Ammon's horn (tissue), 1 donor: ENCODE measurements around the gene KANK2.
A peak's percentile ranks its signal among the peaks of the same experiment; 100 is the strongest.

Experiments used
- DNase-seq: peaks from one replicate; pipeline ENCODE4 v3.0.0-alpha.2; 2016; ENCODE audit warnings: low spot score

The KANK2 gene

GRCh38 chr19:11225815-11226214 lies 28.5 kb upstream of the KANK2 start:
- DNase-seq: no peak

GRCh38 chr19:11225172-11225571 lies 27.8 kb upstream of the KANK2 start:
- no peak for DNase-seq

- DNase-seq: no peak
These were observed 27.1 kb upstream of the KANK2 start for GRCh38 chr19:11224429-11224828.

GRCh38 chr19:11223200-11223599 lies 25.9 kb upstream of the KANK2 start:
- no peak for DNase-seq

- no peak for DNase-seq
These were observed 23.8 kb upstream of the KANK2 start for GRCh38 chr19:11221082-11221598.

GRCh38 chr19:11214387-11214786 lies 17.0 kb upstream of the KANK2 start:
- no peak for DNase-seq

GRCh38 chr19:11210656-11210928 lies 13.2 kb upstream of the KANK2 start:
- DNase-seq: no peak

GRCh38 chr19:11209839-11210655 lies 12.7 kb upstream of the KANK2 start:
- no peak for DNase-seq

- DNase-seq: no peak
These were observed 11.5 kb upstream of the KANK2 start for GRCh38 chr19:11208561-11209471.

GRCh38 chr19:11205939-11206570 lies 8.7 kb upstream of the KANK2 start:
- no peak for DNase-seq

GRCh38 chr19:11204943-11205349 lies 7.6 kb upstream of the KANK2 start:
- DNase-seq: no peak

- DNase-seq: no peak
These were observed 6.8 kb upstream of the KANK2 start for GRCh38 chr19:11204076-11204602.

GRCh38 chr19:11203194-11204075 lies 6.1 kb upstream of the KANK2 start:
- peak; percentile 43 for DNase-seq

- DNase-seq: no peak
These were observed 5.3 kb upstream of the KANK2 start for GRCh38 chr19:11202488-11203193.

GRCh38 chr19:11201791-11202190 lies 4.4 kb upstream of the KANK2 start:
- DNase-seq: no peak

- DNase-seq: no peak
These were observed 3.6 kb upstream of the KANK2 start for GRCh38 chr19:11200931-11201330.

- no peak for DNase-seq
These were observed 2.8 kb upstream of the KANK2 start for GRCh38 chr19:11200015-11200574.

- no peak for DNase-seq
These were observed 2.2 kb upstream of the KANK2 start for GRCh38 chr19:11199517-11199916.

- no peak for DNase-seq
These were observed 1.6 kb upstream of the KANK2 start for GRCh38 chr19:11198769-11199424.

- no peak for DNase-seq
These were observed 810 bp upstream of the KANK2 start for GRCh38 chr19:11198175-11198534.
